HK-2 (cell line): ENCODE results near the gene ORC3.
"Not testable (repeated sequence)": the region's sequence is repeated elsewhere in the genome, so short reads cannot be mapped to it uniquely, and the experiment has no call there.

Experiments used
- DNase-seq: peaks from one replicate; pipeline ENCODE4 v3.0.0-alpha.2; 2018; ENCODE audit not compliant: unreplicated experiment

Gene ORC3

GRCh38 chr6:87600576-87600975, 10.6 kb downstream of the ORC3 start:
- DNase-seq = no peak

GRCh38 chr6:87606199-87606598, 16.3 kb downstream of the ORC3 start:
- DNase-seq = no peak

- DNase-seq = no peak
These were observed 18.9 kb downstream of the ORC3 start for GRCh38 chr6:87608802-87609201.

GRCh38 chr6:87613018-87613417, 23.1 kb downstream of the ORC3 start:
- DNase-seq = not testable (repeated sequence)

GRCh38 chr6:87617405-87617804, 27.5 kb downstream of the ORC3 start:
- no peak for DNase-seq

- no peak for DNase-seq
These were observed 28.6 kb downstream of the ORC3 start for GRCh38 chr6:87618531-87618930.

- no peak for DNase-seq
These were observed 33.3 kb downstream of the ORC3 start for GRCh38 chr6:87623248-87623647.

GRCh38 chr6:87628424-87628823, 38.5 kb downstream of the ORC3 start:
- no peak for DNase-seq

- DNase-seq = no peak
These were observed 38.9 kb downstream of the ORC3 start for GRCh38 chr6:87628881-87629280.

GRCh38 chr6:87630746-87631145, 40.8 kb downstream of the ORC3 start:
- no peak for DNase-seq

GRCh38 chr6:87633851-87634250, 43.9 kb downstream of the ORC3 start:
- DNase-seq = no peak

GRCh38 chr6:87636315-87636714, 46.4 kb downstream of the ORC3 start:
- DNase-seq = no peak

- no peak for DNase-seq
These were observed 47.2 kb downstream of the ORC3 start for GRCh38 chr6:87637106-87637505.

- no peak for DNase-seq
These were observed 49.4 kb downstream of the ORC3 start for GRCh38 chr6:87639373-87639772.

GRCh38 chr6:87641065-87641692, 51.2 kb downstream of the ORC3 start:
- DNase-seq = no peak

GRCh38 chr6:87645080-87645479, 55.1 kb downstream of the ORC3 start:
- DNase-seq = no peak

- no peak for DNase-seq
These were observed 63.4 kb downstream of the ORC3 start for GRCh38 chr6:87653074-87653962.

GRCh38 chr6:87654122-87654521, 64.2 kb downstream of the ORC3 start:
- no peak for DNase-seq

GRCh38 chr6:87654875-87655454, 65.0 kb downstream of the ORC3 start:
- no peak for DNase-seq

GRCh38 chr6:87655824-87656223, 65.9 kb downstream of the ORC3 start:
- no peak for DNase-seq

- no peak for DNase-seq
These were observed 66.9 kb downstream of the ORC3 start for GRCh38 chr6:87656857-87657256.

GRCh38 chr6:87658516-87658915, 68.6 kb downstream of the ORC3 start:
- no peak for DNase-seq
